Stimulated activated CD8-positive, alpha-beta memory T cell treated with anti-CD3 and anti-CD28 coated beads, Interleukin-4, amount 100 ng/mL, for 4 hours (primary cell): ENCODE results near the gene ZNF629.
A peak's percentile ranks its signal among the peaks of the same experiment; 100 is the strongest.
"Not testable (repeated sequence)": the region's sequence is repeated elsewhere in the genome, so short reads cannot be mapped to it uniquely, and the experiment has no call there.

Experiments
- DNase-seq, 2 donors: peaks; one replicate each; pipeline ENCODE4 v3.0.0-alpha.2; 2020; ENCODE audit warnings: low read depth in 2 of 2, low spot score in 1 of 2

The ZNF629 gene

DNA sequence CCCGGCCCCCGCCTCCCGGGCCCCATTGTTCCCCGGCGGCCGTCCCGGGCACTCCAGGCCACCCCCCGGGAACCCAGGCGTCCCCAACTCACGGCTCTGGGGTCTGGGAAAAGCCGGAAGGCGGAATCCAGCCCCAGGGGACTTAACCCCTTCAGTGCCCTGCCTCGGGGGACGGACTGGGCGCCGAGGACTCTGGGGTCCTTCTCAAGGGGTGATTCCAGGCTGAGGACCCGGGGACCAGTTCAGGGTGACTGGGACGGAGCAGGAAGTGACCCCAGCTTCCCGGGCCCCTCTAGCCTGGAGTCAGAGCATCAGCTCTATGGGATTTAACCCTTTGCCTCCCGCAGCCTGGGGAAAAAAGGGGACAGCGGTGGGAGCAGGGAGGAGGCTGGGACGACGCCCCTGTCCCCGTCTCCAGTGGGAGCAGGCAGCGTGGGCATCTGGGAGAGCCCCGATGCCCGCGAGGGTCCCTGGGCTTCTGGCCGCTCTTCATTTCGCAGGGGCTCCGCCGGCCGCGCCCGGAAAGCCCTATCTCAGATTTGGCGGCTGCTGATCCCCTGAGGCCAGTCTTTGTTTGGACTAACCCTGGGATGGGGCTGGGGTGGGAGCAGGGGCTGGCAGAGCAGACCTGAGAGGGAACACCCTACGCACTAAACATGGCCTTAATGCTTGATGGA is at the start of gene ZNF629:
Gene ZNF629 (minus strand): TSS at position 270 of the 677 bp plus-strand sequence. CDS start 2,723 bp downstream, outside the sequence.
- no peak for DNase-seq

- DNase-seq: no peak
Measured at GRCh38 chr16:30834130-30834740, 47.2 kb upstream of the ZNF629 start.

DNA sequence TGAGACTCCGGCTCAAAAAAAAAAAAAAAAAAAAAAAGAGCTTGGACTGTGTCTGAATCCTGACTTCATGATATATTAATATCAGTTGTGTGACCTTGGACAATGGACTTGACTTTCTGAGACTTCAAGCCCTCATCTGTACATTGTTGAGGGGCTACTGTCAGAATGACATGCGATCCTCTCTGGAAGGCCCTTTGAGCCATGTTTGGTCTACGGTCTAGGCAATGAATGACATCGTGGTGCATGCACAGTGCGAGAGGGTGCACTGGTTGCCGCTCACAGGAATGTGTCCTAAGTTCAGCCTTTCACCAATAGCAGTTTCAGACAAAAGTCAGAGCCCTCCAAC is 43.0 kb upstream of the ZNF629 start:
- no peak for DNase-seq

DNA sequence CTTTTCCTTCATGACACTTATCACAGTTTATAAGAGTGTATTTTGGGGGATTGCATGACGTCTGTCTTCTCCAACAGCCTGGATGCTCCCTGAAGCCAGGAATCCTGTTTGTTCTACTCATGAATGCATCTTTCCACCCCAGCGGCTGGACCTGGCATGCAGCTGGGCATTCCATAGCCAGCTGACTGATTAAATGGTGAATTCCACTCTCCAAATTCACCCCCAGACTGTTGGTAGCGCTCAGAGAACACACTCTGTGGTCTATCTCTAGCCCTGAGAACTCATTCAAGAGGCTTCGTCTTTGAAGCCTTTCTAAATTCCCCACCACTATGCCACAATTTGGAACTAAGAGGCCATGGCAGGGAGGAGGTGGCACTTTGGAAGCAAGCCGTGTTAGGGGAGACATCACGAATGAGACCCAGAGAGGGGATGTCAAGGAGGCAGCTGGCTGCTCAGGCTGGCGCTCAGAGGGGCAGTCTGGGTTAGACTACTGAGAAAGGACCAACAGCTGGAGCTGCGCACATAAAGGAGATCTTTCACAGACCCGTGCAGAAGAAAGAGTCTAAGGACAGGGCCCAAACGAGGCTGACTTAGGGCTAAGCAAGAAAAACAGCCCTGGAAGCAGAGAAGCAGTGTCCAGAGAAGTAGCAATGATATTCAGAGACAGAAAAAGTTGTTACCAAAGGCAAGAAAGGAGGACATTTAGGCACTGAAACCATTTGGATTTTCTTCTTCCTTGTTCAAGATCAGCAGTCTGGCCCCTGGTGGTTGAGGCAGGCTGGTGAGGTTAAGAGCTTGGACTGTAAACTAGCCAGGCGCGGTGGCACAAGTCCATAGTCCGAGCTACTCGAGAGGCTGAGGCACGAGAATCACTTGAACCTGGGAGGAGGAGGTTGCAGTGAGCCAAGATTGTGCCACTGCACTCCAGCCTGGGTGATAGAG is 42.4 kb upstream of the ZNF629 start:
- no peak for DNase-seq

DNA sequence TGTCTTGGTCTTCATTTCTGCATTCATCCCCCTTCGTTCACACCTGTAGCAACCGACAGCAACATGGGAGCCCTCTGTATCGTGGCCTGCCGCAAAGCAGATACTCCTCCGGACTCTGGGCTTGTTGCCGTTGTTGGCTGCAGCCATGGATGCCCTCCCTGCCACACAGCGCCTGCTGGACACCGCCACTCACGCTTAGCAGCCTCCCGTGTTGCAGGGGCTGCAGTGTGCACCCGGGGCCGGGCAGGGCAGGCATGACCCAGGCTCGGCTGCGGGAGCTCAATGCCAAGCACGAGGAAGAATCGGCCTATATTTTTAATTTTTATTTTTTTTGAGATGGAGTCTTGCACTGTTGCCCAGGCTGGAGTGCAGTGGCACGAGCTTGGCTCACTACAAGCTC is 34.9 kb upstream of the ZNF629 start:
- no peak for DNase-seq

DNA sequence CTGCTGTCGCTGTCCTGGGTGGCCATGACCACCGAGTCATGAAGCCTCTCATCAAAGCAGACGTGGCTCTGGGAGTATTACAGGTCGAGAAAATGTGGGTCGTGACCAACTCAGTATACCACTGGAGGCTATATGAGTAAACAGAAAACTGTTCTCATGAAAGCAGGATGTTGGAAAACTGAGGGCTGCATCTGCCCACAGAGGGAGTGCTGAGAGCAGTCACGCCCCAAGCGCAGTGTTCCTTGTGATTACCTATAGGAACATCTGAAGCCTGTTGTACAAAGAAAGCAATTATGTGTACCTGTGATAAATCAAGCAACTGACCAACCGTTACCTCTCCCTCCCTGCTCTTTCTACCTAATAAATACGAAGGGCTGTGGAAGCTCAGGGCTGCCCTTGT is 34.4 kb upstream of the ZNF629 start:
- DNase-seq: not testable (repeated sequence)

DNA sequence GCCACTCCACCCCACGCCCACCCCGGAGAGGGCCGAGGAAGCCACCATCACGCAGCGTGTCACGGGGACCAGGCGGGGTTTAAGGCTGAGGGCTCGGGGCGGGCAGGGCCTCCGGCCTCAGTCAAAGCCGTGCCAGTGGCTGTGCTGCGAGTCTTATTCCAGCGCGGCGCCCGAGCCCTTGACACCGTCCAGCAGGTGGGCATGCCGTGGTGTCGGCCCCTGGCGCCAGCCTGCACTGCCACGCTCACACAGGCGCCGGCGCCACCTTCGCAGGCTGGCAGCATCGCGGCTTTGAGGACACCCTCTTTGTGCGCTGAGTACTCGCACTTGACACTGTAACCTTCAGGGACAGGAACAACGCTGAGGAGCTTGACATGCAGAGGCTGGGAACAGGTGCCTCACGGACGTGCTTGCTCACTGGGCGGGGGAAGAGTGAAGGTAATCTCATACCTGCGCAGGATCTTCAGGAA is 34.0 kb upstream of the ZNF629 start:
- no peak for DNase-seq

- DNase-seq: no peak
Measured at GRCh38 chr16:30816769-30817168, 29.8 kb upstream of the ZNF629 start.

DNA sequence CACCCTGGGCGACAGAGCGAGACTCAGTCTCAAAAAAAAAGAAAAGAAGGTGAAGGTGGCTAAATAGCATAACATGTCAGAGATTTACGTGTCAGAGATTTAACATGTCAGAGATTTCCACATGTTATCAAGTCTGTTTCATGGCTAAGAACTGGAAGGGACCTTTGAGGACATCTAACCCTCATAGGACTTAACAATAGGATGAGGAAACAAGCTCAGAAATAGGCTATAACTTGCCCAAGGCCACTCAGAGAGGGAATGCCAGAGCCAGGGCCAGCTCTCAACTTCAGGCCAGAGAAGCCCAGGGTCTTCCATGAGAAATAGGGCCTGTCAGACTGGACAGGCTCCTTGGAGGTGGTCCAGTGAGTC is 26.8 kb upstream of the ZNF629 start:
- DNase-seq: no peak

DNA sequence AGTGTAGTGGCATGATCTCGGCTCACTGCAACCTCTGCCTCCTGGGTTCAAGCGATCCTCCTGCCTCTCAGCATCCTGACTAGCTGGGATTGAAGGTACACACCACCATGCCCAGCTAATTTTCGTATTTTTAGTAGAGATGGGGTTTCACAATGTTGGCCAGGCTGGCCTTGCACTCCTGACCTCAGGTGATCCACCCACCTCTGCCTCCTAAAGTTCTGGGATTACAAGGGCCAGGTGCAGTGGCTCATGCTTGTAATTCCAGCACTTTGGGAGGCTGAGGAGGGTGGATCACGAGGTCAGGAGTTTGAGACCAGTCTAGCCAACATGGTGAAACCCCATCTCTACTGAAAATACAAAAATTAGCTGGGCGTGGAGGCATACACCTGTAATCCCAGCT is 22.7 kb upstream of the ZNF629 start:
- DNase-seq: not testable (repeated sequence)

- not testable (repeated sequence) for DNase-seq
Measured at GRCh38 chr16:30808890-30809426, 22.0 kb upstream of the ZNF629 start.

GRCh38 chr16:30808146-30808545 is 21.1 kb upstream of the ZNF629 start:
- no peak for DNase-seq

GRCh38 chr16:30805370-30806169 is 18.6 kb upstream of the ZNF629 start:
- peak in 1 of 2 donors; percentile 24 for DNase-seq

- no peak for DNase-seq
Measured at GRCh38 chr16:30805056-30805369, 18.0 kb upstream of the ZNF629 start.

DNA sequence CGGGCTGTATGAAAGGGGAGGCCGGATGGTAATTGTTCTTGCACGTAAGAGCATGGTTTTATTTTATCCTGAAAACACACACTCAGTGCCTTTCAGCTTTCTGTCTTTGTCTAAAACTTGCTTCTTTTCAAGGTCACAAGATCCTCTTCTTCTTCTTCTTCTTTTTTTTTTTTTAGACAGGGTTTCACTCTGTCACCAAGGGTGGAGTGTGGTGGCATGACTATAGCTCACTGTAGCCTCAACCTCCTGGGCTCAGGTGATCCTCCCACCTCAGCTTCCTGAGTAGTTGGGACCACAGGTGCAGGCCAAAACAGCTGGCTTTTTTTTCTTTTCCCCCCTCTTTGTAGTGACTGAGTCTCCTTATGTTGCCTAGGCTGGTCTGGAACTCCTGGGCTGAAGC is 15.9 kb upstream of the ZNF629 start:
- DNase-seq: no peak

GRCh38 chr16:30797670-30798309 is 10.8 kb upstream of the ZNF629 start:
- DNase-seq: no peak

- DNase-seq: no peak
Measured at GRCh38 chr16:30794634-30795033, 7.6 kb upstream of the ZNF629 start.

DNA sequence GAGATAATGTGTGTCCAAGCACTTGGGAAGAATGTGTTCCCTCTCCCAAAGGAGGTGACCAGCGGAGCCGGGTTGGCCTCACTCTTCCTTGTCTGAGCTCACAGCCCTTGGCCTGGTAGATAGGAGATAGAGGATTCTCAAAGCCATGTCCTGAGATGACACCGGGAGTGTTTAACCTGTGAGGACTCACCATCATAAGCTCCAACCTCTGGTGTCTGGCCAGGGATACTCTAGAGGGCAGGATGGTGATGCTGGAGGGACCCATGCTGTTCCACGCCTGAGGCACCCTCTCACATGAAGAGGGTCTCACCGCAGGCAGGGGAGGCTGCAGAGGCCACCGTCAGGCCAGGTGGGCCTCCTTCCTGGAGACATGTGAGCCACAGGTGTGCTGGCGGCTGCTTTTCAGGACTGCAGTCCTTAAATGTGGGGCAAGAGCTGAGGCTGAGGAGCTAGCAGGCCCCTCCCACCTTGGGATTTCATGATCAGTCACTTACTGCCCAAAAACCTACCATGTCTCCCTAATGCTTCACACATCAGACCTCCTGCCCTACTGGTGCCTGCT is 6.6 kb upstream of the ZNF629 start:
- DNase-seq: no peak

- DNase-seq: no peak
Measured at GRCh38 chr16:30787613-30788378, 791 bp upstream of the ZNF629 start.
